Left ventricle myocardium inferior (tissue), 1 donor: Measurements from ENCODE around the gene USP13. TPM values are rescaled to one million over a fixed set of nuclear protein-coding genes. Genes with fewer than 3 reads are reported as not detected.

Experiments
- DNase-seq: peaks from one replicate; pipeline ENCODE4 v3.0.0-alpha.2; 2020
- H3K27ac ChIP-seq: fragments of 200-600 bp; replicated peaks from 2 replicates; pipeline ENCODE4 v1.8.0; 2021
- H3K27me3 ChIP-seq: fragments of 200-600 bp; 2 replicates; pipeline ENCODE4 v1.8.0; 2021; ENCODE audit warnings: low read depth
- H3K36me3 ChIP-seq: fragments of 200-600 bp; 2 replicates; pipeline ENCODE4 v1.8.0; 2021
- H3K4me1 ChIP-seq: fragments of 200-600 bp; 2 replicates; pipeline ENCODE4 v1.8.0; 2021
- H3K4me3 ChIP-seq: fragments of 200-600 bp; 2 replicates; pipeline ENCODE4 v1.8.0; 2021; ENCODE audit warnings: mild to moderate bottlenecking, moderate library complexity
- H3K9me3 ChIP-seq: fragments of 200-600 bp; replicated peaks from 2 replicates; pipeline ENCODE4 v1.8.0; 2021
- CTCF ChIP-seq: fragments of 200-600 bp; IDR thresholded peaks from 2 replicates; pipeline ENCODE4 v1.8.0; 2021; ENCODE audit warnings: antibody characterized with exemption, mild to moderate bottlenecking, borderline replicate concordance
- intact Hi-C: fragments of 100-400 bp; cut with micrococcal nuclease; formaldehyde crosslinking; loops from one replicate; pipeline ENCODE4 v1.11.0; 2022
- total RNA-seq: library from RNA; stranded (reverse); fragmentation: NEBNext Ultra II Directional; extraction: Animal tissue kit (Norgen Biotek cat#: 25700); gene quantifications from one replicate; pipeline ENCODE4 v1.2.1, GENCODE V29; 2021
- donor health status: DM: no; HTN: yes; CAD: no; lungs with severe emphysema.

USP13 gene
- total RNA-seq, 1 donor from 2014 or later: 162 TPM

- Histone ChIP-seq H3K4me1 (peaks cover 58% of the 10 kb centered on the region), H3K4me3 (no peak overlapping the region), H3K36me3 (peaks cover 34% of the 10 kb centered on the region), H3K9me3 (no peaks in the 10 kb centered on the region), H3K27me3 (no peaks in the 10 kb centered on the region), H3K27ac (peak overlapping the region; percentile 89)
- no peak for DNase-seq
- TF ChIP-seq CTCF: no peak
- intact Hi-C loops: no loop called here
These were observed 81.8 kb downstream of the USP13 start for GRCh38 chr3:179734497-179735281.

- H3K4me1 ChIP-seq: peaks cover 58% of the 10 kb centered on the region
- H3K9me3 ChIP-seq: no peaks in the 10 kb centered on the region
- H3K27me3 ChIP-seq: no peaks in the 10 kb centered on the region
- peaks cover 32% of the 10 kb centered on the region for H3K36me3 ChIP-seq
- H3K27ac ChIP-seq: peak overlapping the region; percentile 89
- no peak for DNase-seq
- no peak overlapping the region for H3K4me3 ChIP-seq
- no peak for TF ChIP-seq CTCF
- intact Hi-C loops: no loop called here
These were observed 82.5 kb downstream of the USP13 start for GRCh38 chr3:179735321-179735720.

- H3K4me3 ChIP-seq: no peak overlapping the region
- no peak for DNase-seq
- H3K27ac ChIP-seq: peak overlapping the region; percentile 23
- intact Hi-C loops: no loop called here
- H3K27me3 ChIP-seq: no peaks in the 10 kb centered on the region
- H3K36me3 ChIP-seq: peaks cover 44% of the 10 kb centered on the region
- no peaks in the 10 kb centered on the region for H3K9me3 ChIP-seq
- peaks cover 37% of the 10 kb centered on the region for H3K4me1 ChIP-seq
- TF ChIP-seq CTCF: no peak
These were observed 86.2 kb downstream of the USP13 start for GRCh38 chr3:179738998-179739397.

- Histone ChIP-seq H3K4me3 (no peak overlapping the region), H3K9me3 (no peaks in the 10 kb centered on the region), H3K4me1 (peaks cover 37% of the 10 kb centered on the region), H3K36me3 (peaks cover 51% of the 10 kb centered on the region), H3K27ac (no peak overlapping the region), H3K27me3 (no peaks in the 10 kb centered on the region)
- no peak for DNase-seq
- no peak for TF ChIP-seq CTCF
- intact Hi-C loops: no loop called here
These were observed 87.2 kb downstream of the USP13 start for GRCh38 chr3:179739816-179740594.

GRCh38 chr3:179743913-179744312 is 91.1 kb downstream of the USP13 start:
- Histone ChIP-seq H3K9me3 (no peaks in the 10 kb centered on the region), H3K36me3 (peaks cover 50% of the 10 kb centered on the region), H3K4me1 (peaks cover 24% of the 10 kb centered on the region), H3K27ac (peak overlapping the region; percentile 42), H3K27me3 (no peaks in the 10 kb centered on the region), H3K4me3 (no peak overlapping the region)
- TF ChIP-seq CTCF: no peak
- no peak for DNase-seq
- intact Hi-C loops: no loop called here
